ENCODE results near the gene ALOX5.

DNA sequence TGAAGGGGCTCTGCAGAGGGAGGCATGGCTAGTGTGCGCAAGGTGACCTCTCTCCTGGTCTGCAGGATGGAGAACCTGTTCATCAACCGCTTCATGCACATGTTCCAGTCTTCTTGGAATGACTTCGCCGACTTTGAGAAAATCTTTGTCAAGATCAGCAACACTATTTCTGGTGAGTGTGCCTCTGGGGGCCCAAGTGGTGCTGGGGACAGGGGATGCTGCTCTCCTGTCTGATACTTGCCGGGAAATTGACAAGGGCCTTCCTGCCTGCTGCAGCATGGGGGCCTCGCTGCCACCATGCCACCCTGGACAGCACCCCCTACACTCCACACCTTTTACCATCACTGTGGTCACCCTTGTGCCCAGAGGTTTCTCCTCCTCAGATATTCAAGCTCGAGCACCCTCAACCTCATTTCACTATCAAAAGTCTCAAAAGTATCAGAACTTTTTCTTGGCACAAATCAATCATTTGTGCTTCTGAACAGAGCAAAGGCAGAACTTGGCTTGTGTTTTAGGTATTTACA, 50.0 kb downstream of the ALOX5 start:
- TF ChIP-seq, protein P1, sequence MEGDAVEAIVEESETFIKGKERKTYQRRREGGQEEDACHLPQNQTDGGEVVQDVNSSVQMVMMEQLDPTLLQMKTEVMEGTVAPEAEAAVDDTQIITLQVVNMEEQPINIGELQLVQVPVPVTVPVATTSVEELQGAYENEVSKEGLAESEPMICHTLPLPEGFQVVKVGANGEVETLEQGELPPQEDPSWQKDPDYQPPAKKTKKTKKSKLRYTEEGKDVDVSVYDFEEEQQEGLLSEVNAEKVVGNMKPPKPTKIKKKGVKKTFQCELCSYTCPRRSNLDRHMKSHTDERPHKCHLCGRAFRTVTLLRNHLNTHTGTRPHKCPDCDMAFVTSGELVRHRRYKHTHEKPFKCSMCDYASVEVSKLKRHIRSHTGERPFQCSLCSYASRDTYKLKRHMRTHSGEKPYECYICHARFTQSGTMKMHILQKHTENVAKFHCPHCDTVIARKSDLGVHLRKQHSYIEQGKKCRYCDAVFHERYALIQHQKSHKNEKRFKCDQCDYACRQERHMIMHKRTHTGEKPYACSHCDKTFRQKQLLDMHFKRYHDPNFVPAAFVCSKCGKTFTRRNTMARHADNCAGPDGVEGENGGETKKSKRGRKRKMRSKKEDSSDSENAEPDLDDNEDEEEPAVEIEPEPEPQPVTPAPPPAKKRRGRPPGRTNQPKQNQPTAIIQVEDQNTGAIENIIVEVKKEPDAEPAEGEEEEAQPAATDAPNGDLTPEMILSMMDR (IDR thresholded peaks at IDR 0.05): no peak
- TF ChIP-seq EZH2phosphoT487 (IDR thresholded peaks at IDR 0.05): no peak
